Esophagus squamous epithelium (tissue), 4 donors: ENCODE data around the gene FHOD3.

Source experiments
- CTCF ChIP-seq, 6 experiments: fragments of 450-650 bp in 4 of 6; fragments of 200-600 bp in 2 of 6; sonication (generic) in 2 of 6; IDR thresholded peaks; one replicate each; pipeline ENCODE4 v1.5.1; 2016 to 2019; ENCODE audit warnings: antibody characterized with exemption in 6 of 6, mild to moderate bottlenecking in 4 of 6, moderate library complexity in 4 of 6
- POLR2A ChIP-seq, 4 donors: fragments of 450-650 bp; IDR thresholded peaks; one replicate each; pipeline ENCODE4 v1.6.1; 2017; ENCODE audit warnings: antibody characterized with exemption in 4 of 4, mild to moderate bottlenecking in 4 of 4, moderate library complexity in 3 of 4

DNA sequence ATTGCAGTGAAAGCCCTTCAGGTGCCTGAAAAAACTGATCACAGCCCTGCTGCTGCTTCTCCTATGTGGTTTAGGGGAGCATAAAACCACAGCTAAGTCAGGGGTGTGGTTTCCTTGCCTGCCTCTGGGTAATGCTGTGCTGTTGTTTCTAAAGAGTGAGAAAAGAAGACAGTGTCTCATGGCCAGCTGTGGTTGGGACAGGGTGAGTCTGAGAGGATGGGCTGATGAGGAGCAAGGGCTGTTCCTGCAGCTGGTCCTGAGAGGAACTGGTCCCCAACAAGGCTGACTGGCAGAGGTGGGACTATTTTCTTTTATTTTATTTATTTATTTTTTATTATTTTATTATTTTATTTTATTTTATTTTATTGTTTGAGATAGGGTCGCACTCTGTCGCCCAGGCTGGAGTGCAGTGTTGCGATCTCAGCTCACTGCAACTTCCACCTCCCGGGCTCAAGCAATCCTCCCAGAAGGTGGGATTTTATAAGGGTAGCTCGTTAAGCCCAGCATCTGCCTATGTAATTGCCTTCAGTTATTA is 236.7 kb downstream of the FHOD3 start:
- no peak for TF ChIP-seq CTCF (IDR thresholded peaks at IDR 0.05)
- TF ChIP-seq POLR2A (IDR thresholded peaks at IDR 0.05) = no peak
